OCI-LY7 (cell line): Measurements from ENCODE around the gene MANBA. TPM values are rescaled to one million over a fixed set of nuclear protein-coding genes. Genes with fewer than 3 reads are reported as not detected.

Experiments used
- BruUV-seq: library from RNA; stranded (reverse); fragments of 400-500 nt; replicated peaks from 2 replicates; lab custom pipeline; 2021; lab: Mats Ljungman, UMichigan
- CTCF ChIA-PET: fragments of 300-600 bp; sonication (Branson Sonifier 250); formaldehyde crosslinking; loops from one replicate; lab custom pipeline; 2022; ENCODE audit warnings: antibody characterized with exemption; ENCODE audit not compliant: unreplicated experiment; lab: Charles Lee
- POLR2A ChIA-PET: fragments of 300-600 bp; sonication (Branson Sonifier 250); formaldehyde crosslinking; loops from one replicate; lab custom pipeline; 2022; ENCODE audit warnings: antibody characterized with exemption; lab: Charles Lee
- DNase-seq: peaks from one replicate; pipeline ENCODE4 v3.0.0-alpha.2; 2015; ENCODE audit warnings: low spot score
- H2AFZ ChIP-seq: fragments of 200-600 bp; sonication (generic), shearing (Covaris generic); 2 replicates; pipeline ENCODE4 v1.6.1; 2014; ENCODE audit warnings: mild to moderate bottlenecking, antibody characterized with exemption, low read length, moderate library complexity
- H3K27ac ChIP-seq: fragments of 200-600 bp; sonication (generic); 2 replicates; pipeline ENCODE4 v1.5.1; 2014; ENCODE audit warnings: mixed run types, low read depth, mild to moderate bottlenecking, moderate library complexity, low read length, inconsistent platforms; ENCODE audit not compliant: poor library complexity, severe bottlenecking
- H3K36me3 ChIP-seq: fragments of 200-600 bp; sonication (generic); 2 replicates; pipeline ENCODE4 v1.6.1; 2014; ENCODE audit warnings: mild to moderate bottlenecking, antibody characterized with exemption, low read length, moderate library complexity, mixed read lengths; ENCODE audit not compliant: insufficient read depth
- H3K4me1 ChIP-seq: fragments of 200-600 bp; sonication (generic); 2 replicates; pipeline ENCODE4 v1.5.1; 2014; ENCODE audit warnings: mild to moderate bottlenecking, low read length; ENCODE audit not compliant: insufficient read depth, poor library complexity, severe bottlenecking
- H3K4me2 ChIP-seq: fragments of 200-600 bp; sonication (generic); 2 replicates; pipeline ENCODE4 v1.6.1; 2014; ENCODE audit warnings: mild to moderate bottlenecking, low read length
- H3K4me3 ChIP-seq: fragments of 200-600 bp; sonication (generic); 2 replicates; pipeline ENCODE4 v1.5.1; 2014; ENCODE audit warnings: mild to moderate bottlenecking, low read depth, low read length; ENCODE audit not compliant: poor library complexity, severe bottlenecking
- H3K79me2 ChIP-seq: fragments of 200-600 bp; sonication (generic); 2 replicates; pipeline ENCODE4 v1.6.1; 2016; ENCODE audit warnings: low read depth, mild to moderate bottlenecking, low read length, moderate library complexity, mixed read lengths; ENCODE audit not compliant: insufficient read depth
- H3K9me2 ChIP-seq: fragments of 200-600 bp; sonication (generic); 2 replicates; pipeline ENCODE4 v1.6.1; 2016; ENCODE audit warnings: mild to moderate bottlenecking, low read length, mixed read lengths; ENCODE audit not compliant: insufficient read depth
- H3K9me3 ChIP-seq: fragments of 200-600 bp; sonication (generic); 2 replicates; pipeline ENCODE4 v1.6.1; 2014; ENCODE audit warnings: mild to moderate bottlenecking, mixed run types, low read length, mixed read lengths
- H4K20me1 ChIP-seq: fragments of 200-600 bp; sonication (generic); 2 replicates; pipeline ENCODE4 v1.6.1; 2014; ENCODE audit warnings: mild to moderate bottlenecking, antibody characterized with exemption, low read length, moderate library complexity, mixed read lengths; ENCODE audit not compliant: insufficient read depth
- EZH2phosphoT487 ChIP-seq: fragments of 200-600 bp; sonication (generic); IDR thresholded peaks from 2 replicates; pipeline ENCODE4 v1.6.1; 2018; ENCODE audit warnings: low read depth, borderline replicate concordance, mild to moderate bottlenecking, mixed run types, antibody characterized with exemption, low read length, moderate library complexity, mixed read lengths
- intact Hi-C: fragments of 100-400 bp; cut with micrococcal nuclease; formaldehyde crosslinking; loops from one replicate; pipeline ENCODE4 v1.10.0; 2022; ENCODE audit not compliant: unreplicated experiment
- total RNA-seq, 2 experiments: library from RNA; depleted of rRNA in 1 of 2; stranded (reverse); fragments of >200 nt in 1 of 2; shearing (Covaris generic) in 1 of 2; gene quantifications; 2 replicates each; pipeline ENCODE4 v1.2.3, GENCODE V29; 2014 to 2022
- TF ChIP-seq, protein P1 (sequence below): fragments of 200-600 bp; sonication (generic); conservative IDR thresholded peaks from 2 replicates; pipeline ENCODE4 v1.5.1; 2014; ENCODE audit warnings: mild to moderate bottlenecking, antibody characterized with exemption, low read length, moderate library complexity, mixed read lengths

MANBA gene
- total RNA-seq, 2 experiments from 2014 or later, result 22.8 to 30.0 TPM

DNA sequence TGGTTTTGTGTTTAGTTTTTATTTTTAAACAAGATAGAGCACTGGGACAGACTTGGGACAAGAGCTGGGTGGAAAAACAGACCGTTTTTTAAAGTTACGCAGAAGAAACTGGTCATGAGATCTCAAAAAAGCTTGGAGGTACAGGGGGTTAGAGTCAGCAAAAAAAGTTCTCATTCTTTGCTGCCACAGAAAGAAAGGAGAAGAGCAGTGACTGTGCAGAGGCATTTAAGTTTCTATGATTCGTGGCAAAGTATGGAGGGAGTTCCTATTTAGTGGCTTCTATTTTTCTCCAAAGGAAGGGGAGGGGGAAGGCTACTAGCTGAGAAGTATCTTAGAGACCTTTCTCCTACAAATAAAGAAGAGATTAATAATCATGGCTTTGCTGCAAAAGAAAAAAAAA, 68.3 kb downstream of the MANBA start:
- no peak overlapping the region for H2AFZ ChIP-seq
- ChIA-PET CTCF (no interaction called here), POLR2A (interaction anchor here (1.1 kb wide), 1 partner anchor 12 kb away, joined by 5 read pairs; no protein-coding TSS in a partner anchor)
- no peak overlapping the region for H3K4me2 ChIP-seq
- no peaks in the 10 kb centered on the region for H3K9me3 ChIP-seq
- no peaks in the 10 kb centered on the region for H4K20me1 ChIP-seq
- H3K4me3 ChIP-seq, result no peak overlapping the region
- no TSS peak for BruUV-seq
- no peaks in the 10 kb centered on the region for H3K9me2 ChIP-seq
- H3K4me1 ChIP-seq, result no peaks in the 10 kb centered on the region
- no peak for DNase-seq
- TF ChIP-seq, protein P1, sequence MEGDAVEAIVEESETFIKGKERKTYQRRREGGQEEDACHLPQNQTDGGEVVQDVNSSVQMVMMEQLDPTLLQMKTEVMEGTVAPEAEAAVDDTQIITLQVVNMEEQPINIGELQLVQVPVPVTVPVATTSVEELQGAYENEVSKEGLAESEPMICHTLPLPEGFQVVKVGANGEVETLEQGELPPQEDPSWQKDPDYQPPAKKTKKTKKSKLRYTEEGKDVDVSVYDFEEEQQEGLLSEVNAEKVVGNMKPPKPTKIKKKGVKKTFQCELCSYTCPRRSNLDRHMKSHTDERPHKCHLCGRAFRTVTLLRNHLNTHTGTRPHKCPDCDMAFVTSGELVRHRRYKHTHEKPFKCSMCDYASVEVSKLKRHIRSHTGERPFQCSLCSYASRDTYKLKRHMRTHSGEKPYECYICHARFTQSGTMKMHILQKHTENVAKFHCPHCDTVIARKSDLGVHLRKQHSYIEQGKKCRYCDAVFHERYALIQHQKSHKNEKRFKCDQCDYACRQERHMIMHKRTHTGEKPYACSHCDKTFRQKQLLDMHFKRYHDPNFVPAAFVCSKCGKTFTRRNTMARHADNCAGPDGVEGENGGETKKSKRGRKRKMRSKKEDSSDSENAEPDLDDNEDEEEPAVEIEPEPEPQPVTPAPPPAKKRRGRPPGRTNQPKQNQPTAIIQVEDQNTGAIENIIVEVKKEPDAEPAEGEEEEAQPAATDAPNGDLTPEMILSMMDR, result no peak
- no peak for TF ChIP-seq EZH2phosphoT487
- intact Hi-C loops, result no loop called here
- no peak overlapping the region for H3K27ac ChIP-seq
- peaks cover 7% of the 10 kb centered on the region; the same call in 1 of the 2 replicates for H3K36me3 ChIP-seq
- H3K79me2 ChIP-seq, result no peaks in the 10 kb centered on the region

DNA sequence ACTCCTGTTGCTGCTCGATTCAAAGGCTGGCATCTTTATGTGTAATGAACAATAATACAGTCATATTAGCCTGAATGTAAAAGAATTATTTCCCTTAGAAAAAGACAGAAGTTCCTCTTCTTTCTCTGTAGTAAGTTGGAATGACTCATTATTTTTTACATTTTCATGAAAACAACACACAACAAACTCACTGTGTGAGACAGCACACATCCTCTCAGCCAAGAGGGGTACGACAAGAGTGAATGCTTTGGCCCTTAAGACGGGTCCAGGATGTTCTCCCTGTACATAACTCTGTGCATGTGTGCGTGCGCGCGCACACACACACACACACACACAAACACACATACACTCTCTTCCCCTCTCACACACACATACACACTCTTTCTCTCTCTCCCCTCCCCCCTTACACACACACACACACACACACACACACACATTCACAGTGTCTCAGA, 72.8 kb downstream of the MANBA start:
- intact Hi-C loops, result no loop called here
- no peaks in the 10 kb centered on the region for H3K79me2 ChIP-seq
- DNase-seq, result no peak
- H3K27ac ChIP-seq, result no peak overlapping the region
- no peaks in the 10 kb centered on the region for H3K9me3 ChIP-seq
- no peaks in the 10 kb centered on the region for H3K9me2 ChIP-seq
- H2AFZ ChIP-seq, result no peak overlapping the region
- no peaks in the 10 kb centered on the region for H3K4me1 ChIP-seq
- ChIA-PET CTCF (no interaction called here), POLR2A (no interaction called here)
- H4K20me1 ChIP-seq, result no peaks in the 10 kb centered on the region
- H3K36me3 ChIP-seq, result peaks cover 7% of the 10 kb centered on the region; the same call in 1 of the 2 replicates
- H3K4me3 ChIP-seq, result no peak overlapping the region
- BruUV-seq, result no TSS peak
- H3K4me2 ChIP-seq, result no peak overlapping the region
- no peak for TF ChIP-seq EZH2phosphoT487
- TF ChIP-seq, protein P1, result no peak

DNA sequence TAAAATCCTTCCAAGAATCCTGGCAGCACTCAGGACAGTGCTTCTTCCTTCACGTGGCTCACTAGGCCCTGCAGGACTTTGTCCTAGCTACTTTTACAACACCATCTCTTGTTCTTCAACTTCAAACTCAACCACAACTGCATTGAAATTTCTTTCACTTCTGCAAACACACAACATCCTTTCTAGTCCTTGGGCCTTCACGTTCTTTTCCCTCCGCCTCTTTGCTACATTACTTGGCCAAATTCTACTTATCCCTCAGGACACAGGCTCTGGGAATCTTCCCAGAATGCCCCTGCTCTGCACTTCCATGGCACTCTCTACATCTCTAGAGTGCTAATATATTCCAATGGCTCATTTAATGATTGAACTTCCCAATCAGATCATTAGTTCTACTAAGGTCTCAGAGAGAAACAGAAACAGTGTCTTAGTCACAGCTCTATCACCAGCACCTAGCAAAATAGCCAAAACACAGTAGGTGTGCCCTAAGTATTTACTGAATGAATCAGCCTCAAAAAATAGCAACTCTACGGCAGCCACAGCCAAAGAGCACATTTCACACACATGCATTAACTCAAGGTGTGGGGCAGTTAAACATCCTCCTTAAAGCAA, 73.3 kb downstream of the MANBA start:
- H3K79me2 ChIP-seq, result no peaks in the 10 kb centered on the region
- no peak overlapping the region for H2AFZ ChIP-seq
- TF ChIP-seq EZH2phosphoT487, result no peak
- TF ChIP-seq, protein P1, result no peak
- H3K9me2 ChIP-seq, result no peaks in the 10 kb centered on the region
- H3K4me2 ChIP-seq, result no peak overlapping the region
- ChIA-PET POLR2A (no interaction called here), CTCF (no interaction called here)
- H3K4me3 ChIP-seq, result no peak overlapping the region
- H3K9me3 ChIP-seq, result no peaks in the 10 kb centered on the region
- no peaks in the 10 kb centered on the region for H4K20me1 ChIP-seq
- BruUV-seq, result no TSS peak
- H3K36me3 ChIP-seq, result peaks cover 7% of the 10 kb centered on the region; the same call in 1 of the 2 replicates
- H3K27ac ChIP-seq, result no peak overlapping the region
- no peaks in the 10 kb centered on the region for H3K4me1 ChIP-seq
- intact Hi-C loops, result no loop called here
- DNase-seq, result no peak
